GM21515 (cell line): ENCODE measurements around the gene RASAL3.

ENCODE experiments used
- ATAC-seq: cut with Tn5 transposase; IDR thresholded peaks from one replicate; pipeline ENCODE4 v1.9.1; 2021; ENCODE audit not compliant: unreplicated experiment

RASAL3 gene

GRCh38 chr19:15449620-15450527 is 14.5 kb downstream of the RASAL3 start, which contains the start of gene WIZ:
Gene WIZ, minus strand, starts transcription at chr19:15449956. Its CDS starts 1,649 bp downstream, at chr19:15448307.
- no peak for ATAC-seq

- no peak for ATAC-seq
These were observed 15.3 kb downstream of the RASAL3 start for GRCh38 chr19:15448778-15449619.

- no peak for ATAC-seq
These were observed 16.1 kb downstream of the RASAL3 start for GRCh38 chr19:15448044-15448777.

GRCh38 chr19:15447057-15447456 is 17.3 kb downstream of the RASAL3 start:
- ATAC-seq = no peak

- no peak for ATAC-seq
These were observed 18.5 kb downstream of the RASAL3 start for GRCh38 chr19:15445807-15446376.

- no peak for ATAC-seq
These were observed 19.1 kb downstream of the RASAL3 start for GRCh38 chr19:15445227-15445605.

- no peak for ATAC-seq
These were observed 19.7 kb downstream of the RASAL3 start for GRCh38 chr19:15444505-15445226.

GRCh38 chr19:15443838-15444237 is 20.5 kb downstream of the RASAL3 start:
- no peak for ATAC-seq

- ATAC-seq = no peak
These were observed 21.0 kb downstream of the RASAL3 start for GRCh38 chr19:15443325-15443724.

GRCh38 chr19:15442142-15442920 is 22.0 kb downstream of the RASAL3 start:
- ATAC-seq = no peak

GRCh38 chr19:15441317-15441716 is 23.0 kb downstream of the RASAL3 start:
- no peak for ATAC-seq

GRCh38 chr19:15439821-15440641 is 24.3 kb downstream of the RASAL3 start:
- ATAC-seq = no peak

GRCh38 chr19:15439078-15439799 is 25.1 kb downstream of the RASAL3 start:
- ATAC-seq = no peak

- ATAC-seq = no peak
These were observed 25.8 kb downstream of the RASAL3 start for GRCh38 chr19:15438577-15438976.

- no peak for ATAC-seq
These were observed 26.2 kb downstream of the RASAL3 start for GRCh38 chr19:15438124-15438496.

GRCh38 chr19:15437355-15438123 is 26.8 kb downstream of the RASAL3 start:
- no peak for ATAC-seq

GRCh38 chr19:15436826-15437110 is 27.6 kb downstream of the RASAL3 start:
- no peak for ATAC-seq
